Heart left ventricle (tissue), 16 donors: Measurements from ENCODE around the gene TDRD5. TPM values are rescaled to one million over a fixed set of nuclear protein-coding genes. Genes with fewer than 3 reads are reported as not detected.

Experiments used
- ATAC-seq, 4 donors: fragments of 200-7000 bp; cut with Tn5 transposase; one replicate each; pipeline ENCODE4 v1.9.1; 2020 to 2022; ENCODE audit warnings: moderate library complexity in 4 of 4, mild to moderate bottlenecking in 3 of 4, moderate number of reproducible peaks in 1 of 4
- DNase-seq, 5 donors: peaks; one replicate each; pipeline ENCODE4 v3.0.0-alpha.2; 2020
- H3K27ac ChIP-seq, 12 donors: fragments of 200-600 bp; sonication (generic) in 4 of 12; one replicate each; pipeline versions ENCODE4 v1.5.0 to v1.8.0; 2016 to 2022; ENCODE audit warnings: mild to moderate bottlenecking in 2 of 12
- H3K27me3 ChIP-seq, 9 donors: fragments of 200-600 bp; sonication (generic) in 2 of 9; one replicate each; pipeline versions ENCODE4 v1.5.1 to v1.8.0; 2016 to 2022; ENCODE audit warnings: mild to moderate bottlenecking in 3 of 9
- H3K36me3 ChIP-seq, 9 donors: fragments of 200-600 bp; sonication (generic) in 2 of 9; one replicate each; pipeline versions ENCODE4 v1.5.0 to v1.8.0; 2018 to 2022; ENCODE audit warnings: mild to moderate bottlenecking in 2 of 9
- H3K4me1 ChIP-seq, 12 donors: fragments of 200-600 bp; sonication (generic) in 4 of 12; one replicate each; pipeline versions ENCODE4 v1.5.0 to v1.8.0; 2016 to 2022; ENCODE audit warnings: mild to moderate bottlenecking in 3 of 12
- H3K4me3 ChIP-seq, 12 donors: fragments of 200-600 bp; sonication (generic) in 4 of 12; one replicate each; pipeline versions ENCODE4 v1.5.0 to v1.8.0; 2017 to 2022; ENCODE audit warnings: mild to moderate bottlenecking in 9 of 12, moderate library complexity in 4 of 12
- H3K9me3 ChIP-seq, 12 donors: fragments of 200-600 bp; sonication (generic) in 4 of 12; one replicate each; pipeline versions ENCODE4 v1.5.0 to v1.8.0; 2016 to 2022; ENCODE audit warnings: mild to moderate bottlenecking in 1 of 12
- CTCF ChIP-seq, 12 donors: fragments of 200-600 bp; sonication (generic) in 4 of 12; IDR thresholded peaks; one replicate each; pipeline versions ENCODE4 v1.5.0 to v1.8.0; 2018 to 2022; ENCODE audit warnings: antibody characterized with exemption in 12 of 12, mild to moderate bottlenecking in 5 of 12
- POLR2A ChIP-seq, 2 donors: fragments of 450-650 bp; IDR thresholded peaks; one replicate each; pipeline ENCODE4 v1.6.1; 2017; ENCODE audit warnings: antibody characterized with exemption in 2 of 2, mild to moderate bottlenecking in 2 of 2, moderate library complexity in 2 of 2
- WGBS, 4 donors: extraction: QIAGEN DNeasy Blood & Tissue Kit in 2 of 4; methylation state at CpG; one replicate each; pipeline versions ENCODE4 v1.1.5 to v1.1.7; 2013 to 2018; 5-methylcytosine and 5-hydroxymethylcytosine counted together
- intact Hi-C, 10 donors: fragments of 100-400 bp; cut with DNase I; formaldehyde crosslinking; loops; one replicate each; pipeline versions ENCODE4 v1.11.1 to v1.14.2; 2022
- polyA plus RNA-seq, 2 donors: library from polyadenylated mRNA; stranded (reverse); fragments of 200-250 nt; gene quantifications; one replicate each; pipeline ENCODE4 v1.2.3, GENCODE V29; 2013
- total RNA-seq, 9 donors: library from RNA; depleted of rRNA in 2 of 9; stranded (reverse); fragments of >200 nt in 2 of 9; fragmentation: NEBNext Ultra II Directional in 3 of 9; extraction: Animal tissue kit (Norgen Biotek cat#: 25700) in 3 of 9; gene quantifications; one replicate each; pipeline versions ENCODE4 v1.1.0 to v1.2.4, GENCODE V29; 2016 to 2023
- donor health status: ischemic (EF 13 %, LVEDD 7.1; RV severe dilation, severe dysfunction).
- donor health status: healthy with polysubstance abuse.
- donor health status: DM: no; HTN: yes; CAD: no.
- donor health status: DM: no; HTN: no; CAD: no.
- donor health status: ischemic (EF 25% LVEDD 6.9; RV normal size, moderate dysfunction).
- donor health status: ischemic (EF 25% LVEDD 5.7; RV mildly dilated, moderate dysfunction).
- donor health status: healthy.
- donor health status: DM: yes; HTN: yes; CAD: no.
- donor health status: ischemic (EF 35%, LVEDD 5.7; RV mildly dilated, moderate dysfunction).
- donor health status: nonischemic (EF 11% LVEDD 7.7; RV severe dilation, severe dysfunction).
- donor health status: DM: yes; HTN: yes; CAD: no.
- donor health status: PGD.
- donor health status: ischemic (EF 29% LVEDD 5.4; RV normal size, mild dysfunction).
- donor health status: nonischemic (EF 23%, LVEDD 6.1; RV moderate dilation, normal function).

The TDRD5 gene
- total and polyA plus RNA-seq, 11 donors, result 0.34 TPM; not detected in 10

GRCh38 chr1:179586107-179586823 lies 5.4 kb upstream of the TDRD5 start:
- DNase-seq (peak; percentile 15 to 67 (median 52)), ATAC-seq (peak in 3 of 4 donors; percentile 53 to 90 (median 80))
- intact Hi-C loops, result no loop called here
- Histone ChIP-seq H3K9me3 (no peaks in the 10 kb centered on the region), H3K27ac (peak overlapping the region in 6 of 12 donors; percentile 19 to 69 (median 44)), H3K36me3 (no peaks in the 10 kb centered on the region), H3K4me1 (peaks cover 0 to 9% (median 0%) of the 10 kb centered on the region in 12 donors), H3K27me3 (peaks cover 0 to 47% (median 15%) of the 10 kb centered on the region in 9 donors), H3K4me3 (peak overlapping the region in 10 of 12 donors; percentile 25 to 56 (median 44))
- TF ChIP-seq CTCF (IDR thresholded peaks at IDR 0.05) (peak; percentile 15 to 57 (median 44)), POLR2A (IDR thresholded peaks at IDR 0.05) (no peak)
- WGBS, 4 donors, result 3 to 8% (median 6%) methylated on average over 26 to 60 of the region's 60 CpGs

DNA sequence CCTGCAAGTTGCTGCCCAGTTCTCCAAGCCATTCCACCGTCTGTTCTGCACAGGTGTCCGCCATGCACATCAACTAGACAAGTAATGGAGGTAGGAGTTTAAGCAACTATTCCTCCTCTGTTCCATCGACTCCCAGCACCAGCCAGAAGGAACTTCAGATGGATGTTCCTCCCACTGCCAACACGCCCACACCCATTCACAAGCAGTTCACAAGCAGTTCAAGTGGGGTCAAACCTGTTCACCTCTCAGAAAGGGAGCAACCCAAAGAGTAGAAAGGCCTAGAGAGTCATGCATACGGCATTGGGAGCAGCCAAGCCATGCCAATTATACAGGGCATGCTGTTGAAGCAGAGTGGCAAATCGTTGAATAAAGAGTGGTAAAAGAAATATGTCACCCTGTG lies 4.3 kb upstream of the TDRD5 start:
- no peak overlapping the region for H3K4me3 ChIP-seq
- 94 to 95% (median 94%) methylated on average over 6 of the region's 6 CpGs for WGBS, 4 donors
- intact Hi-C loops, result no loop called here
- peaks cover 6 to 49% (median 25%) of the 10 kb centered on the region in 9 donors for H3K27me3 ChIP-seq
- H3K36me3 ChIP-seq, result no peaks in the 10 kb centered on the region
- DNase-seq (no peak), ATAC-seq (no peak)
- TF ChIP-seq CTCF (IDR thresholded peaks at IDR 0.05) (no peak), POLR2A (IDR thresholded peaks at IDR 0.05) (no peak)
- H3K4me1 ChIP-seq, result peaks cover 0 to 15% (median 0%) of the 10 kb centered on the region in 12 donors
- no peaks in the 10 kb centered on the region for H3K9me3 ChIP-seq
- no peak overlapping the region for H3K27ac ChIP-seq

GRCh38 chr1:179588425-179589024 lies 3.1 kb upstream of the TDRD5 start:
- intact Hi-C loops, result no loop called here
- Histone ChIP-seq H3K27ac (no peak overlapping the region), H3K4me1 (peaks cover 0 to 15% (median 0%) of the 10 kb centered on the region in 12 donors), H3K9me3 (no peaks in the 10 kb centered on the region), H3K36me3 (no peaks in the 10 kb centered on the region), H3K27me3 (peaks cover 6 to 60% (median 25%) of the 10 kb centered on the region in 9 donors), H3K4me3 (no peak overlapping the region)
- ATAC-seq (no peak), DNase-seq (no peak)
- TF ChIP-seq CTCF (IDR thresholded peaks at IDR 0.05) (no peak), POLR2A (IDR thresholded peaks at IDR 0.05) (no peak)
- 77 to 81% (median 79%) methylated on average over 18 of the region's 18 CpGs for WGBS, 4 donors

- Histone ChIP-seq H3K9me3 (no peaks in the 10 kb centered on the region), H3K27ac (no peak overlapping the region), H3K4me3 (no peak overlapping the region), H3K27me3 (peaks cover 6 to 60% (median 25%) of the 10 kb centered on the region in 9 donors), H3K4me1 (peaks cover 0 to 15% (median 0%) of the 10 kb centered on the region in 12 donors), H3K36me3 (no peaks in the 10 kb centered on the region)
- DNase-seq (no peak), ATAC-seq (no peak)
- 80 to 87% (median 82%) methylated on average over 4 of the region's 4 CpGs for WGBS, 4 donors
- intact Hi-C loops, result no loop called here
- TF ChIP-seq POLR2A (IDR thresholded peaks at IDR 0.05), result no peak
- no peak for TF ChIP-seq CTCF (IDR thresholded peaks at IDR 0.05)
Observed at GRCh38 chr1:179589509-179589908, 2.1 kb upstream of the TDRD5 start.
